H9 (cell line): ENCODE results near the gene RALBP1. TPM values are rescaled to one million over a fixed set of nuclear protein-coding genes. Genes with fewer than 3 reads are reported as not detected.

Source experiments
- DNase-seq: peaks from one replicate; pipeline ENCODE4 v3.0.0-alpha.2; 2017
- H2AFZ ChIP-seq: one replicate; pipeline ENCODE4 v1.6.1; 2013; ENCODE audit warnings: mild to moderate bottlenecking, low read length, control low read depth, moderate library complexity
- H2AK5ac ChIP-seq: 2 replicates; pipeline ENCODE4 v1.6.1; 2013; ENCODE audit warnings: low read length, control low read depth, mixed read lengths; ENCODE audit not compliant: insufficient read length
- H2BK120ac ChIP-seq: one replicate; pipeline ENCODE4 v1.6.1; 2013; ENCODE audit warnings: low read depth, mild to moderate bottlenecking, low read length, control low read depth, inconsistent platforms; ENCODE audit not compliant: poor library complexity, severe bottlenecking
- H2BK12ac ChIP-seq: 2 replicates; pipeline ENCODE4 v1.6.1; 2013; ENCODE audit warnings: low read length, control low read depth, mixed read lengths, low read depth; ENCODE audit not compliant: insufficient read length
- H2BK15ac ChIP-seq: 2 replicates; pipeline ENCODE4 v1.6.1; 2013; ENCODE audit warnings: low read depth, low read length, control low read depth
- H2BK20ac ChIP-seq: one replicate; pipeline ENCODE4 v1.6.1; 2013; ENCODE audit warnings: low read depth, mild to moderate bottlenecking, low read length, control low read depth, inconsistent platforms; ENCODE audit not compliant: poor library complexity, severe bottlenecking
- H2BK5ac ChIP-seq: 2 replicates; pipeline ENCODE4 v1.6.1; 2013; ENCODE audit warnings: low read length, control low read depth, mixed read lengths; ENCODE audit not compliant: insufficient read length
- H3K14ac ChIP-seq: 2 replicates; pipeline ENCODE4 v1.6.1; 2013; ENCODE audit warnings: low read length, control low read depth; ENCODE audit not compliant: insufficient read depth
- H3K18ac ChIP-seq: 2 replicates; pipeline ENCODE4 v1.6.1; 2013; ENCODE audit warnings: low read depth, mild to moderate bottlenecking, mixed read lengths, low read length, control low read depth; ENCODE audit not compliant: insufficient read length
- H3K23ac ChIP-seq: 2 replicates; pipeline ENCODE4 v1.6.1; 2013; ENCODE audit warnings: low read length, control low read depth, mixed read lengths, low read depth; ENCODE audit not compliant: insufficient read length
- H3K23me2 ChIP-seq: 2 replicates; pipeline ENCODE4 v1.6.1; 2013; ENCODE audit warnings: low read depth, mild to moderate bottlenecking, mixed read lengths, low read length, control low read depth; ENCODE audit not compliant: insufficient read length, poor library complexity, severe bottlenecking
- H3K27ac ChIP-seq: 2 replicates; pipeline ENCODE4 v1.5.1; 2013; ENCODE audit warnings: low read length, control low read depth, mixed read lengths, low read depth; ENCODE audit not compliant: insufficient read length
- H3K27me3 ChIP-seq: 2 replicates; pipeline ENCODE4 v1.6.1; 2013; ENCODE audit warnings: low read length, control low read depth, inconsistent platforms; ENCODE audit not compliant: insufficient read depth
- H3K4ac ChIP-seq: 2 replicates; pipeline ENCODE4 v1.6.1; 2013; ENCODE audit warnings: low read depth, mild to moderate bottlenecking, control low read depth, inconsistent platforms, low read length, moderate library complexity
- H3K4me1 ChIP-seq: 2 replicates; pipeline ENCODE4 v1.6.1; 2013; ENCODE audit warnings: low read length, control low read depth, inconsistent platforms; ENCODE audit not compliant: insufficient read depth
- H3K4me2 ChIP-seq: 2 replicates; pipeline ENCODE4 v1.6.1; 2013; ENCODE audit warnings: low read length, control low read depth, mixed read lengths; ENCODE audit not compliant: insufficient read length, insufficient read depth
- H3K56ac ChIP-seq: 2 replicates; pipeline ENCODE4 v1.6.1; 2013; ENCODE audit warnings: low read depth, mild to moderate bottlenecking, mixed read lengths, low read length, control low read depth; ENCODE audit not compliant: insufficient read length
- H3K79me1 ChIP-seq: 2 replicates; pipeline ENCODE4 v1.6.1; 2013; ENCODE audit warnings: low read depth, mild to moderate bottlenecking, moderate library complexity, low read length, control low read depth, inconsistent platforms; ENCODE audit not compliant: insufficient read depth, poor library complexity, severe bottlenecking
- H3K79me2 ChIP-seq: 2 replicates; pipeline ENCODE4 v1.6.1; 2013; ENCODE audit warnings: low read length, control low read depth, inconsistent platforms; ENCODE audit not compliant: insufficient read depth
- H3K9ac ChIP-seq: 2 replicates; pipeline ENCODE4 v1.6.1; 2013; ENCODE audit warnings: low read length, control low read depth, mixed read lengths; ENCODE audit not compliant: insufficient read length; ENCODE audit errors: extremely low read depth
- H3K9me3 ChIP-seq: one replicate; pipeline ENCODE4 v1.6.1; 2013; ENCODE audit warnings: low read depth, low read length, inconsistent platforms; ENCODE audit not compliant: control insufficient read depth
- H3T11ph ChIP-seq: one replicate; pipeline ENCODE4 v1.6.1; 2013; ENCODE audit warnings: mild to moderate bottlenecking, low read length, control low read depth, inconsistent platforms
- H4K20me1 ChIP-seq: one replicate; pipeline ENCODE4 v1.6.1; 2013; ENCODE audit not compliant: control insufficient read depth, insufficient read length, insufficient read depth
- H4K5ac ChIP-seq: 2 replicates; pipeline ENCODE4 v1.6.1; 2013; ENCODE audit warnings: low read depth, mild to moderate bottlenecking, mixed read lengths, low read length, control low read depth; ENCODE audit not compliant: insufficient read length
- H4K8ac ChIP-seq: replicated peaks from 2 replicates; pipeline ENCODE4 v1.6.1; 2013; ENCODE audit warnings: low read length, control low read depth, mixed read lengths, low read depth; ENCODE audit not compliant: insufficient read length
- H4K91ac ChIP-seq: 2 replicates; pipeline ENCODE4 v1.6.1; 2013; ENCODE audit warnings: low read depth, mild to moderate bottlenecking, moderate library complexity, mixed read lengths, low read length, control low read depth; ENCODE audit not compliant: insufficient read length
- H3K27ac Mint-ChIP-seq, 3 experiments: 2 replicates in 2 of 3; 3 replicates in 1 of 3; pipeline ENCODE4 v1.8.0; 2020 to 2021; ENCODE audit warnings: mixed read lengths in 3 of 3, mild to moderate bottlenecking in 1 of 3, moderate library complexity in 1 of 3
- H3K27me3 Mint-ChIP-seq: 2 replicates; pipeline ENCODE4 v1.8.0; 2021; ENCODE audit warnings: low read depth, mild to moderate bottlenecking, moderate library complexity, mixed read lengths
- H3K36me3 Mint-ChIP-seq, 3 experiments: 2 replicates in 2 of 3; 3 replicates in 1 of 3; pipeline ENCODE4 v1.8.0; 2020 to 2021; ENCODE audit warnings: low read depth in 3 of 3, mixed read lengths in 3 of 3; ENCODE audit not compliant: insufficient read depth in 1 of 3
- H3K4me1 Mint-ChIP-seq, 2 experiments: 2 replicates each; pipeline ENCODE4 v1.8.0; 2020; ENCODE audit warnings: mixed read lengths in 2 of 2
- H3K4me3 Mint-ChIP-seq, 2 experiments: 2 replicates in 1 of 2; 3 replicates in 1 of 2; pipeline ENCODE4 v1.8.0; 2020 to 2021; ENCODE audit warnings: mild to moderate bottlenecking in 2 of 2, mixed read lengths in 2 of 2, moderate library complexity in 1 of 2
- H3K9me3 Mint-ChIP-seq, 2 experiments: 2 replicates in 1 of 2; 3 replicates in 1 of 2; pipeline ENCODE4 v1.8.0; 2020; ENCODE audit warnings: mild to moderate bottlenecking in 2 of 2, mixed read lengths in 2 of 2, moderate library complexity in 1 of 2
- CTCF ChIP-seq: fragments of 200-600 bp; sonication (generic); conservative IDR thresholded peaks from 3 replicates; pipeline ENCODE4 v1.8.0; 2021; ENCODE audit warnings: antibody characterized with exemption, mild to moderate bottlenecking
- WGBS: extraction: QIAGEN DNeasy Blood & Tissue Kit; methylation state at CpG from one replicate; pipeline ENCODE4 v1.1.7; 2013; ENCODE audit warnings: missing lambda C conversion rate, low lambda C conversion rate, mixed read lengths; ENCODE audit not compliant: insufficient read length; ENCODE audit errors: extremely low coverage; 5-methylcytosine and 5-hydroxymethylcytosine counted together
- total RNA-seq: library from RNA; stranded (reverse); gene quantifications from 2 replicates; pipeline ENCODE4 v1.2.1, GENCODE V29; 2021

Gene RALBP1
- total RNA-seq, 1 experiment from 2014 or later, result 51.0 TPM

- H3K56ac ChIP-seq, result no peak overlapping the region
- no peak overlapping the region for H3K23ac ChIP-seq
- H3K14ac ChIP-seq, result no peak overlapping the region
- Mint-ChIP-seq H3K27ac (peak overlapping the region in 1 of 3 experiments; percentile 68; a peak in 1 of 7 replicates), H3K4me1 (no peaks in the 10 kb centered on the region), H3K4me3 (no peak overlapping the region), H3K27me3 (no peaks in the 10 kb centered on the region), H3K9me3 (peaks cover 3% of the 10 kb centered on the region in 2 experiments; a peak in 3 of 5 replicates), H3K36me3 (peaks cover 42 to 87% (median 86%) of the 10 kb centered on the region in 3 experiments)
- no peak overlapping the region for H4K91ac ChIP-seq
- H4K5ac ChIP-seq, result no peak overlapping the region
- H3T11ph ChIP-seq, result no peak overlapping the region
- no peaks in the 10 kb centered on the region for H3K79me1 ChIP-seq
- no peaks in the 10 kb centered on the region for H3K4me1 ChIP-seq
- no peaks in the 10 kb centered on the region for H3K79me2 ChIP-seq
- no peak overlapping the region for H2BK20ac ChIP-seq
- H2AFZ ChIP-seq, result no peak overlapping the region
- H3K27ac ChIP-seq, result no peak overlapping the region
- H4K8ac ChIP-seq, result no peak overlapping the region
- H3K23me2 ChIP-seq, result no peaks in the 10 kb centered on the region
- no peak overlapping the region for H3K9ac ChIP-seq
- no peak overlapping the region for H3K18ac ChIP-seq
- H2AK5ac ChIP-seq, result no peak overlapping the region
- H2BK15ac ChIP-seq, result no peak overlapping the region
- no peaks in the 10 kb centered on the region for H4K20me1 ChIP-seq
- no peak for TF ChIP-seq CTCF
- H3K4me2 ChIP-seq, result no peak overlapping the region
- no peak overlapping the region for H2BK12ac ChIP-seq
- WGBS, result no CpG with 5 or more reads among the region's 4 CpGs
- no peak for DNase-seq
- no peak overlapping the region for H2BK120ac ChIP-seq
- no peaks in the 10 kb centered on the region for H3K27me3 ChIP-seq
- no peak overlapping the region for H2BK5ac ChIP-seq
- no peak overlapping the region for H3K4ac ChIP-seq
- H3K9me3 ChIP-seq, result no peaks in the 10 kb centered on the region
Observed at GRCh38 chr18:9558387-9559064, 83.2 kb downstream of the RALBP1 start.
